ENCODE measurements around the gene NEU4.

The NEU4 gene

DNA sequence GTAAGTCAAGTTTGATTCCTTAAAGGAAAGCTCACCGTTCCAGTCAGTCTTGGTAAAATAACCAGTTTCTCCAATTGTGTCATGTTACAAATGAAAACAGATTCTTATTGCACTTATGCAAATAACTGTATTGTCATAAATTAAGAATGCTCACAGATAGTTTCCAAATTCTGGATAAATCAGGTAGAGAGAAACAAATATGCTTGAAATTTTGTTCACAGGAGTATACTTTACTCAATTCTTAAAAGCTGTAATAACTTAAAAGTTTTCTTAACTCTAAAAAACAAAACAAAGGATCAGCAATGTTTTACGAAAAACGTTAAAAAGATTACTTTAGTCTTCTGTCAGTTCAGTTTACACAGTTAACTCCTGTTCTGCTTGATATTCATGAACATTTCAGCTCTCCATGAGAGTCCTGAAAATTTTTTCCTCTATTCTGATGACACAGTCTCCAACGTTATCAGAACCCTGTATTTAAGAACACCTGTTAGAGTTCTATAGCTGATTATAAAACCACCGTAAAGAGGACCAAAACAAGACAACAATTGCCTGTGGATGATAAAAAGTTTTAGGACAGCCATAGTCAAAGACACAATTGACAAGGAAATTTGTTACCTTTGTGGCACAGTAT lies 27.9 kb upstream of the NEU4 start:
- no peak for TF ChIP-seq FOXP2 (optimal IDR thresholded peaks at IDR 0.05; ENCODE audit: borderline replicate concordance, extremely low read depth, extremely low read length, insufficient read depth)
- TF ChIP-seq POLR2AphosphoS5 (IDR thresholded peaks at IDR 0.05; ENCODE audit: low read depth, low read length), result no peak

GRCh38 chr2:241788135-241788534 lies 20.9 kb upstream of the NEU4 start:
- no peak for TF ChIP-seq FOXP2 (optimal IDR thresholded peaks at IDR 0.05; ENCODE audit: borderline replicate concordance, extremely low read depth, extremely low read length, insufficient read depth)

DNA sequence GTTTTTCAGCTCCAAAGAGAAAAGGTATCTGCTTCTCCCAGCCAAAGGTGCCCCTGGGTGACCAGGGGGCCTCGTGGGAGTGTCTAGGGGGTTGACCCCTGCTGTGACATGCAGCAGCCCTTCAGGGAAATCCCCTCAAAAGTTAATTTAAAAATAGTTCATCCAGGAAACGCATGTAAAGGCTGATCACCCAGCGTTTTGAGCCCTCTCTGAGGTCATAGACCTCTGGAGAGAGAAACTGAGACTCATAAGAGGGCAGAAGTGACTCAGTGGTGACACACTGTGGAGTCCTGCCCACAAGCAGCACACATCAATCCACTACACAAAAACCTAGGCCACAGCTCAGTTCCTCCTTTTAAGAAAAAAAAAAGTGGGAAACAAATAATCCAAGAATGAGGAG lies 20.4 kb upstream of the NEU4 start:
- TF ChIP-seq SIN3A (IDR thresholded peaks at IDR 0.05; ENCODE audit: borderline replicate concordance, insufficient read depth, low read length), result no peak
- no peak for TF ChIP-seq REST (IDR thresholded peaks at IDR 0.05; ENCODE audit: insufficient read depth in 1 of 2, low read depth in 2 of 2, low read length in 2 of 2)
- no peak for TF ChIP-seq FOXP2 (optimal IDR thresholded peaks at IDR 0.05; ENCODE audit: borderline replicate concordance, extremely low read depth, extremely low read length, insufficient read depth)
- no peak for TF ChIP-seq POLR2AphosphoS5 (IDR thresholded peaks at IDR 0.05; ENCODE audit: low read depth, low read length)
- no peak for TF ChIP-seq TAF1 (IDR thresholded peaks at IDR 0.05; ENCODE audit: borderline replicate concordance, insufficient read depth, low read length)

GRCh38 chr2:241793385-241793784 lies 15.6 kb upstream of the NEU4 start:
- TF ChIP-seq TAF1 (IDR thresholded peaks at IDR 0.05; ENCODE audit: borderline replicate concordance, insufficient read depth, low read length) (no peak), REST (IDR thresholded peaks at IDR 0.05; ENCODE audit: insufficient read depth in 1 of 2, low read depth in 2 of 2, low read length in 2 of 2) (no peak), FOXP2 (optimal IDR thresholded peaks at IDR 0.05; ENCODE audit: borderline replicate concordance, extremely low read depth, extremely low read length, insufficient read depth) (no peak), POLR2AphosphoS5 (IDR thresholded peaks at IDR 0.05; ENCODE audit: low read depth, low read length) (no peak)

DNA sequence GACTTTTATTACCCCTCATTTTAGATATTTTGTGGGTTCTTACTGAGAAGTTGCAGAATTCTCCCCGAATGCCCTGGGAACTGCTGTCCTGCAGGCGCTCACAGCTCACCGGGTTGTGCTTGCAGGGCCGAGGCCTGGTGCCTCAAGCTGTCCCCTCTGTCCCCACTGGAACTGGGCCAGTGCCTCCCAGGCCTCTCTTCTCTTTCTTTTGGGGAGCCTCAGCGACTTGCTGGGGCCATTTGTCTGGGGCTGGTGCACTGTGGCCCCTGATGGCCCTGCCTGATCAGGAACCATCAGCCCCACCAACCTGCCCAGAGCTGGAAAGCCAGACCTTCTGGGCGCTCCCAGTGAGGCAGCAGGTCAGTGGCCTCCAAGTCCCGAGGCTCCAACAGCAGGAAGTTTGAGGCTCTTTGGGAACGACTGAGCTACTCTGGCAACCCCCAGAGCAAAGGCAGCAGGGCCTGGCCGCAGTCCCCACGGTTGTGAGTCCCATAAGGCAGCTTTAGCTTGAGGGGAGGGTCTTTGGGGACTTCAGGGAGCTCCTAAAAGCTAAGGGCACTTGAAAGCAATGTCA lies 14.7 kb upstream of the NEU4 start:
- TF ChIP-seq SIN3A (IDR thresholded peaks at IDR 0.05; ENCODE audit: borderline replicate concordance, insufficient read depth, low read length) (no peak), REST (IDR thresholded peaks at IDR 0.05; ENCODE audit: insufficient read depth in 1 of 2, low read depth in 2 of 2, low read length in 2 of 2) (no peak), POLR2AphosphoS5 (IDR thresholded peaks at IDR 0.05; ENCODE audit: low read depth, low read length) (no peak), FOXP2 (optimal IDR thresholded peaks at IDR 0.05; ENCODE audit: borderline replicate concordance, extremely low read depth, extremely low read length, insufficient read depth) (no peak), TAF1 (IDR thresholded peaks at IDR 0.05; ENCODE audit: borderline replicate concordance, insufficient read depth, low read length) (no peak)

DNA sequence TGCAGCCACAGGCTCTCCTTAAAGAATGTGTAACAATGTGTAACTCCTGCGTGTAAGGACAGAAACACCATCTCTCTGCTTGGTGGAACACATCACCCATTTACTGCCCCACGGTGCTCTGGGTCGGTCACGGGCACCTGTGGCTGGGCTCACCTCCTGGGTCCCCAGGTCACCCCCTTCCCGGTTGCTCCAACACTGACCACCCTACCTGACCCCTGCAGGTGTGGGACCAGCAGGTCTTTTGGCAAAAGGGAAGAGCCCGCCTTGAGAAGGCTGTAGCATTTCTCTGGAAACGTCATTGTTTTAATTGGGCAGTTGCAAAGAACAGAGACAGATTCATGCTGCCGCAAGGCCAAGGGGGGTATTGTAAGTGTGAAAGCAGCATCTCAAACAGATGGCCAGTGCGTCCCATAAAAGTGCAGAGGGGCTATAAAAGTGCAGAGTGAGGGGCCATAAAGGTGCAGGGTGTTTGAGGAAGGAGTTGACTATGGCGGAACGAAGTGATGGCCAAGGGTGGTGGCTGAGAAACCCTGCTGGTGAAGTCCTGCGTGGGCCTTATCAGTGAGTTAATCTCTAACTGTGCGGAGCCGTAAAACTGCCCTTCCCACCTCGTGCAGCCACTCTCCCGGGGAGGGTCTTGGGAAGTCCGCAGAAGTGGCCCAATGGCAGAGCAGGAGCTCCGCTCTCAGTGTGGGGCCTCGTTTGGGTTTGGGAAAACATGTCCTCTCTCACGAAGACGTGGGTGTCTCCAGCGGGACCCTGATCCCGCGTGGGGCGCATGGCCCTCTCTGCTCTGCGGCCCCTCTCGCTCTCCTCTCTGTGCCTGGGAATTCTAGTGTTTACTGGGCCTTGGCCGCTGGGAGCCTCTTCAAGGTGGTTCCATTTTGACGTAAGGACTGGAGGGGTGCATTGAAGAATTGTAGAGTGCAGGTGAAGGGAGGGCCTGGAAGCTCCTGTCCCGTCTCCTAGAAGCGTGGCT lies 13.7 kb upstream of the NEU4 start:
- TF ChIP-seq TAF1 (IDR thresholded peaks at IDR 0.05; ENCODE audit: borderline replicate concordance, insufficient read depth, low read length), result no peak
- TF ChIP-seq POLR2AphosphoS5 (IDR thresholded peaks at IDR 0.05; ENCODE audit: low read depth, low read length), result no peak
- no peak for TF ChIP-seq SIN3A (IDR thresholded peaks at IDR 0.05; ENCODE audit: borderline replicate concordance, insufficient read depth, low read length)
- TF ChIP-seq FOXP2 (optimal IDR thresholded peaks at IDR 0.05; ENCODE audit: borderline replicate concordance, extremely low read depth, extremely low read length, insufficient read depth), result no peak

Measured in PFSK-1 (cell line).